Spleen (tissue), 11 donors: ENCODE results near the gene SOAT2. TPM values are rescaled to one million over a fixed set of nuclear protein-coding genes. Genes with fewer than 3 reads are reported as not detected.
"Not testable (repeated sequence)": the region's sequence is repeated elsewhere in the genome, so short reads cannot be mapped to it uniquely, and the experiment has no call there.

Experiments used
- DNase-seq: peaks from one replicate; pipeline ENCODE4 v3.0.0-alpha.2; 2020
- H3K27ac ChIP-seq, 8 donors: fragments of 200-600 bp; sonication (generic) in 7 of 8; 1 replicate in 4 of 8; 2 replicates in 4 of 8; pipeline versions ENCODE4 v1.5.0 to v1.8.0; 2016 to 2021; ENCODE audit warnings: inconsistent platforms in 4 of 8, mild to moderate bottlenecking in 4 of 8, moderate library complexity in 1 of 8
- H3K27me3 ChIP-seq, 7 donors: fragments of 200-600 bp; sonication (generic) in 6 of 7; replicated peaks in 1 of 7; 1 replicate in 4 of 7; 2 replicates in 3 of 7; pipeline versions ENCODE4 v1.5.0 to v1.8.0; 2016 to 2021; ENCODE audit warnings: inconsistent platforms in 3 of 7, mild to moderate bottlenecking in 1 of 7
- H3K36me3 ChIP-seq, 6 donors: fragments of 200-600 bp; sonication (generic) in 5 of 6; 1 replicate in 4 of 6; 2 replicates in 2 of 6; pipeline versions ENCODE4 v1.5.0 to v1.8.0; 2016 to 2021; ENCODE audit warnings: inconsistent platforms in 2 of 6
- H3K4me1 ChIP-seq, 6 donors: fragments of 200-600 bp; sonication (generic) in 5 of 6; 1 replicate in 3 of 6; 2 replicates in 3 of 6; pipeline versions ENCODE4 v1.5.0 to v1.8.0; 2016 to 2021; ENCODE audit warnings: inconsistent platforms in 3 of 6
- H3K4me3 ChIP-seq, 8 donors: fragments of 200-600 bp; sonication (generic) in 7 of 8; 1 replicate in 4 of 8; 2 replicates in 4 of 8; pipeline versions ENCODE4 v1.5.0 to v1.8.0; 2016 to 2021; ENCODE audit warnings: inconsistent platforms in 4 of 8, mild to moderate bottlenecking in 4 of 8, moderate library complexity in 2 of 8
- H3K9me3 ChIP-seq, 8 donors: fragments of 200-600 bp; sonication (generic) in 7 of 8; 1 replicate in 4 of 8; 2 replicates in 4 of 8; pipeline versions ENCODE4 v1.5.0 to v1.8.0; 2016 to 2021; ENCODE audit warnings: inconsistent platforms in 4 of 8
- POLR2A ChIP-seq, 3 donors: fragments of 450-650 bp; IDR thresholded peaks; one replicate each; pipeline ENCODE4 v1.5.1; 2017; ENCODE audit warnings: antibody characterized with exemption in 3 of 3, mild to moderate bottlenecking in 1 of 3
- POLR2AphosphoS5 ChIP-seq, 3 donors: sonication (generic); formaldehyde crosslinking; IDR thresholded peaks; one replicate each; pipeline ENCODE4 v1.5.1; 2017; ENCODE audit warnings: antibody characterized with exemption in 3 of 3
- WGBS, 5 donors: extraction: QIAGEN DNeasy Blood & Tissue Kit in 3 of 5; methylation state at CpG; one replicate each; pipeline versions ENCODE4 v1.1.5 to v1.1.7; 2013 to 2018; 5-methylcytosine and 5-hydroxymethylcytosine counted together
- intact Hi-C: fragments of 100-400 bp; cut with DNase I; formaldehyde crosslinking; loops from one replicate; pipeline ENCODE4 v1.15.0; 2023; ENCODE audit warnings: low total_unique reads
- polyA plus RNA-seq, 3 donors: library from polyadenylated mRNA; stranded (reverse); fragments of 200-250 nt; gene quantifications; one replicate each; pipeline ENCODE4 v1.2.1, GENCODE V29; 2013
- total RNA-seq, 7 donors: library from RNA; depleted of rRNA in 3 of 7; stranded (reverse); fragments of >200 nt in 3 of 7; fragmentation: NEBNext Ultra II Directional in 4 of 7; extraction: Animal tissue kit (Norgen Biotek cat#: 25700) in 4 of 7; gene quantifications; one replicate each; pipeline versions ENCODE4 v1.1.0 to v1.2.1, GENCODE V29; 2016 to 2021
- TF ChIP-seq, protein P1 (sequence below), 11 experiments: fragments of 200-600 bp in 7 of 11; fragments of 450-650 bp in 4 of 11; sonication (generic) in 4 of 11; IDR thresholded peaks in 8 of 11; conservative IDR thresholded peaks in 3 of 11; 1 replicate in 7 of 11; 2 replicates in 4 of 11; pipeline versions ENCODE4 v1.4.0 to v1.8.0; 2016 to 2021; ENCODE audit warnings: antibody characterized with exemption in 11 of 11, inconsistent platforms in 4 of 11, mild to moderate bottlenecking in 1 of 11
- donor health status: healthy with polysubstance abuse.
- donor health status: DM: no; HTN: no; CAD: no; lungs with moderate emphysema.
- donor health status: DM: no; HTN: no; CAD: no.
- donor health status: Bipolar disorder and iron deficiency.
- donor health status: healthy.
- donor health status: DM: no; HTN: no; CAD: no.
- donor health status: DM: yes; HTN: yes; CAD: no.

The SOAT2 gene
- total and polyA plus RNA-seq, 10 donors = 0.37 to 2.2 (median 0.56) TPM; not detected in 1

- no peak for DNase-seq
- Histone ChIP-seq H3K27me3 (no peaks in the 10 kb centered on the region), H3K27ac (no peak overlapping the region), H3K4me1 (peaks cover 0 to 14% (median 3%) of the 10 kb centered on the region in 6 donors), H3K36me3 (no peaks in the 10 kb centered on the region), H3K4me3 (no peak overlapping the region), H3K9me3 (no peaks in the 10 kb centered on the region)
- TF ChIP-seq POLR2AphosphoS5 (IDR thresholded peaks at IDR 0.05) (no peak), POLR2A (IDR thresholded peaks at IDR 0.05) (no peak)
- TF ChIP-seq, protein P1, sequence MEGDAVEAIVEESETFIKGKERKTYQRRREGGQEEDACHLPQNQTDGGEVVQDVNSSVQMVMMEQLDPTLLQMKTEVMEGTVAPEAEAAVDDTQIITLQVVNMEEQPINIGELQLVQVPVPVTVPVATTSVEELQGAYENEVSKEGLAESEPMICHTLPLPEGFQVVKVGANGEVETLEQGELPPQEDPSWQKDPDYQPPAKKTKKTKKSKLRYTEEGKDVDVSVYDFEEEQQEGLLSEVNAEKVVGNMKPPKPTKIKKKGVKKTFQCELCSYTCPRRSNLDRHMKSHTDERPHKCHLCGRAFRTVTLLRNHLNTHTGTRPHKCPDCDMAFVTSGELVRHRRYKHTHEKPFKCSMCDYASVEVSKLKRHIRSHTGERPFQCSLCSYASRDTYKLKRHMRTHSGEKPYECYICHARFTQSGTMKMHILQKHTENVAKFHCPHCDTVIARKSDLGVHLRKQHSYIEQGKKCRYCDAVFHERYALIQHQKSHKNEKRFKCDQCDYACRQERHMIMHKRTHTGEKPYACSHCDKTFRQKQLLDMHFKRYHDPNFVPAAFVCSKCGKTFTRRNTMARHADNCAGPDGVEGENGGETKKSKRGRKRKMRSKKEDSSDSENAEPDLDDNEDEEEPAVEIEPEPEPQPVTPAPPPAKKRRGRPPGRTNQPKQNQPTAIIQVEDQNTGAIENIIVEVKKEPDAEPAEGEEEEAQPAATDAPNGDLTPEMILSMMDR (IDR thresholded peaks at IDR 0.05 in 8 of 11, conservative IDR thresholded peaks at IDR 0.05 in 3 of 11) = no peak
- intact Hi-C loops = no loop called here
- WGBS, 5 donors = 61 to 86% (median 68%) methylated on average over 2 of the region's 2 CpGs
Observed at GRCh38 chr12:53090554-53090953, 12.7 kb upstream of the SOAT2 start.

DNA sequence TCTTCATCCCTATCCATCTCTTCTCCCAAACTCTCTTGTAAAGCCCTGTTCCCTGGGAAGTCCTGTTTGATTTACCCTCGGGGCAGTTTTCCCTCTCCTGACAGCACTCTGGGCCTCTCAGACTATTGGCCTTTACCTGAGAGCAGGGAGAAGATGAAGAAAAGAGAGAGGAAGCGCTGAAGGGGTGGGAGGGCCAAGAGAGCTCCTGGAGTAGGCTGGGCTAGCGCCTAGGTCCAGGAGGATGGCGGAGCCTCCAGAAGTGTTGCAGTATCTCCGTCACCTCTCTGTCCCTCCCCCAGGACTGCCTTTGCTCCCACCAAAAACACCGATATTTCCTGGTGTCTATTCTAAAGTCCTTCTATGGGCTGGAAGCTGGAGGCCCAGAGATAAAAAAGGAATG lies 11.5 kb upstream of the SOAT2 start:
- no peak for DNase-seq

GRCh38 chr12:53093777-53094393 lies 9.4 kb upstream of the SOAT2 start:
- Histone ChIP-seq H3K27me3 (peaks cover 0 to 22% (median 0%) of the 10 kb centered on the region in 7 donors), H3K4me3 (no peak overlapping the region)
- no peak for DNase-seq

More for the DNA sequence above, 11.5 kb upstream of the SOAT2 start:
- Histone ChIP-seq H3K27me3 (peaks cover 0 to 5% (median 0%) of the 10 kb centered on the region in 7 donors), H3K4me1 (peaks cover 0 to 26% (median 6%) of the 10 kb centered on the region in 6 donors), H3K4me3 (no peak overlapping the region), H3K9me3 (no peaks in the 10 kb centered on the region), H3K36me3 (no peaks in the 10 kb centered on the region), H3K27ac (no peak overlapping the region)
- intact Hi-C loops = no loop called here
- TF ChIP-seq POLR2A (IDR thresholded peaks at IDR 0.05) (no peak), POLR2AphosphoS5 (IDR thresholded peaks at IDR 0.05) (no peak)
- TF ChIP-seq, protein P1 (IDR thresholded peaks at IDR 0.05 in 8 of 11, conservative IDR thresholded peaks at IDR 0.05 in 3 of 11) = no peak
- 85 to 92% (median 87%) methylated on average over 6 of the region's 6 CpGs for WGBS, 5 donors

GRCh38 chr12:53094394-53094787 lies 8.9 kb upstream of the SOAT2 start:
- intact Hi-C loops = no loop called here
- TF ChIP-seq POLR2A (IDR thresholded peaks at IDR 0.05) (no peak), POLR2AphosphoS5 (IDR thresholded peaks at IDR 0.05) (no peak)
- TF ChIP-seq, protein P1 (IDR thresholded peaks at IDR 0.05 in 8 of 11, conservative IDR thresholded peaks at IDR 0.05 in 3 of 11) = no peak
- 74 to 88% (median 82%) methylated on average over 6 of the region's 6 CpGs for whole genome bisulfite sequencing, 5 donors
- Histone ChIP-seq H3K9me3 (no peaks in the 10 kb centered on the region), H3K36me3 (no peaks in the 10 kb centered on the region), H3K27me3 (peaks cover 0 to 22% (median 0%) of the 10 kb centered on the region in 7 donors), H3K4me3 (no peak overlapping the region), H3K4me1 (peaks cover 6 to 52% (median 33%) of the 10 kb centered on the region in 6 donors), H3K27ac (peak overlapping the region in 7 of 8 donors; percentile 41 to 71 (median 66))
- no peak for DNase-seq

More at GRCh38 chr12:53093777-53094393, 9.4 kb upstream of the SOAT2 start:
- no peaks in the 10 kb centered on the region for H3K36me3 ChIP-seq
- TF ChIP-seq, protein P1 (IDR thresholded peaks at IDR 0.05 in 8 of 11, conservative IDR thresholded peaks at IDR 0.05 in 3 of 11) = no peak
- TF ChIP-seq POLR2AphosphoS5 (IDR thresholded peaks at IDR 0.05) = peak in 1 of 3 donors; percentile 21
- no peaks in the 10 kb centered on the region for H3K9me3 ChIP-seq
- H3K4me1 ChIP-seq = peaks cover under 1 to 47% (median 28%) of the 10 kb centered on the region in 6 donors
- intact Hi-C loops = no loop called here
- WGBS, 5 donors = 50 to 64% (median 54%) methylated on average over 6 of the region's 6 CpGs
- H3K27ac ChIP-seq = peak overlapping the region in 7 of 8 donors; percentile 41 to 71 (median 66)

- Histone ChIP-seq H3K4me1 (peaks cover 6 to 58% (median 36%) of the 10 kb centered on the region in 6 donors), H3K27ac (peak overlapping the region in 4 of 8 donors; percentile 16 to 88 (median 75)), H3K27me3 (peaks cover 0 to 22% (median 0%) of the 10 kb centered on the region in 7 donors)
- H3K4me3 ChIP-seq, H3K9me3 ChIP-seq, DNase-seq, intact Hi-C loops, H3K36me3 ChIP-seq: not testable (repeated sequence)
- 79 to 96% (median 94%) methylated on average over 5 of the region's 5 CpGs for WGBS, 5 donors
Observed at GRCh38 chr12:53094796-53095595, 8.3 kb upstream of the SOAT2 start.

DNA sequence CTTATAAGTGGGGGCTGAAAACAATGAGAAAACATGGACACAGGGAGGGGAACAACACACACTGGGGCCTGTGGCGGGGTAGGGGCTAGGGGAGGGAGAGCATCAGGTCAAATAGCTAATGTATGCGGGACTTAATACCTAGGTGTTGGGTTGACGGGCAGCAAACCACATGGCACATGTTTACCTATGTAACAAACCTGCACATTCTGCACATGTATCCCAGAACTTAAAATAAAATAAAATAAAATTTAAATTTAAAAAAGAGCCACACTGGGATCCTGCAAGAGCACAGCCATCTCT lies 7.7 kb upstream of the SOAT2 start:
- peak overlapping the region in 5 of 8 donors; percentile 5 to 88 (median 84) for H3K27ac ChIP-seq
- peaks cover 0 to 22% (median 0%) of the 10 kb centered on the region in 7 donors for H3K27me3 ChIP-seq
- intact Hi-C loops, H3K4me3 ChIP-seq, H3K9me3 ChIP-seq, DNase-seq, H3K36me3 ChIP-seq: not testable (repeated sequence)
- H3K4me1 ChIP-seq = peaks cover 6 to 64% (median 38%) of the 10 kb centered on the region in 6 donors
- 89 to 98% (median 93%) methylated on average over 3 of the region's 3 CpGs for WGBS, 5 donors
